GM21367 (cell line): Measurements from ENCODE around the gene ISG15.
"Not testable (repeated sequence)": the region's sequence is repeated elsewhere in the genome, so short reads cannot be mapped to it uniquely, and the experiment has no call there.

ENCODE experiments used
- ATAC-seq: cut with Tn5 transposase; IDR thresholded peaks from one replicate; pipeline ENCODE4 v1.9.1; 2021; ENCODE audit not compliant: unreplicated experiment

ISG15 gene

DNA sequence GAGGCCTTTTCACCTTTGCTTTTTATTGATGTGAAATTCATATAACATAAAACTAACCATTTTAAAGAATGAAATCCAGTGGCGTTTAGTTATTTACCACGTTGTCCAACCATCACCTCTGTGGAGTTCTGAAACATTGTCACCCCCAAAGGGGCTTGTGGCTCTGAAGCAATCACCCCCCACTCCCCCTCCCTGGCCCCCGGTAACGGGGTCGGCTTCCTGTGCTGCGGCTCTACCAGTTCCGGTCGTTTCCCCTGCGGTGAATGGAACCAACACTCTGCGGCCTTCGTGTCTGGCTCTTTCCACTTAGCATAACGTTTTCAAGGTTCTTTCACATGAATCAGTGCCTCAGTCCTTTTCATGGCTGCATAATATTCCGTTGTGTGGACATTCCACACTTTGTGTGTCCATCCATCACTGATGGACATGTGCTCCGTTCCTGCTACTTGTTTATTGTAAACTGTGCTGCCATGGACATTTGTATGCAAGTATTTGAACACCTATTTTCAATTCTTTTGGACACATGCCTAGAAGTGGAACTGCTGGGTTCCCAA lies 1.8 kb upstream of the ISG15 start:
- ATAC-seq: no peak

DNA sequence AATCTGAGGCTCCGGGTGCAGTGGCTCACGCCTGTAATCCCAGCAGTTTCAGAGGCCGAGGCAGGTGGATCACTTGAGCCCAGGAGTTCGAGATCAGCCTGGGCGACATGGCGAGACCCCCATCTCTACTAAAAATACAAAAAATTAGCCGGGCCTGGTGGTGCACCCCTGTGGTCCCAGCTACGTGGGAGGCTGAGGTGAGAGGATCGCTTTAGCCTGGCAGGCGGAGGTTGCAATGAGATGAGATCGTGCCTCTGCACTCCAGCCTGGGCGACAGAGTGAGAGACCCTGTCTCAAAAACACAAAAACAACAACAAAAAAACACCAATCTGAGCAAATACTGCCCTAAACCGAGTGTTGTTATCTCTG lies 577 bp upstream of the ISG15 start:
- not testable (repeated sequence) for ATAC-seq

DNA sequence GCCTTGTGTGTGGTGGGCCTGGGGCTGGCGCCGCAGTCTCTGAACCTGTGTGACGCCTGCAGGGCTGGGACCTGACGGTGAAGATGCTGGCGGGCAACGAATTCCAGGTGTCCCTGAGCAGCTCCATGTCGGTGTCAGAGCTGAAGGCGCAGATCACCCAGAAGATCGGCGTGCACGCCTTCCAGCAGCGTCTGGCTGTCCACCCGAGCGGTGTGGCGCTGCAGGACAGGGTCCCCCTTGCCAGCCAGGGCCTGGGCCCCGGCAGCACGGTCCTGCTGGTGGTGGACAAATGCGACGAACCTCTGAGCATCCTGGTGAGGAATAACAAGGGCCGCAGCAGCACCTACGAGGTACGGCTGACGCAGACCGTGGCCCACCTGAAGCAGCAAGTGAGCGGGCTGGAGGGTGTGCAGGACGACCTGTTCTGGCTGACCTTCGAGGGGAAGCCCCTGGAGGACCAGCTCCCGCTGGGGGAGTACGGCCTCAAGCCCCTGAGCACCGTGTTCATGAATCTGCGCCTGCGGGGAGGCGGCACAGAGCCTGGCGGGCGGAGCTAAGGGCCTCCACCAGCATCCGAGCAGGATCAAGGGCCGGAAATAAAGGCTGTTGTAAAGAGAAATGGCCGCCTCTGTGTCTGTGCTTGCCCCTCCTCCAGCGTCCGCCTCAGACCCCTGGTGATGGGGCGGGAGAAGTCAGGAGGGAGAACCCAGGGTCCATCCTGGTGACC lies 788 bp downstream of the ISG15 start:
- ATAC-seq: no peak

DNA sequence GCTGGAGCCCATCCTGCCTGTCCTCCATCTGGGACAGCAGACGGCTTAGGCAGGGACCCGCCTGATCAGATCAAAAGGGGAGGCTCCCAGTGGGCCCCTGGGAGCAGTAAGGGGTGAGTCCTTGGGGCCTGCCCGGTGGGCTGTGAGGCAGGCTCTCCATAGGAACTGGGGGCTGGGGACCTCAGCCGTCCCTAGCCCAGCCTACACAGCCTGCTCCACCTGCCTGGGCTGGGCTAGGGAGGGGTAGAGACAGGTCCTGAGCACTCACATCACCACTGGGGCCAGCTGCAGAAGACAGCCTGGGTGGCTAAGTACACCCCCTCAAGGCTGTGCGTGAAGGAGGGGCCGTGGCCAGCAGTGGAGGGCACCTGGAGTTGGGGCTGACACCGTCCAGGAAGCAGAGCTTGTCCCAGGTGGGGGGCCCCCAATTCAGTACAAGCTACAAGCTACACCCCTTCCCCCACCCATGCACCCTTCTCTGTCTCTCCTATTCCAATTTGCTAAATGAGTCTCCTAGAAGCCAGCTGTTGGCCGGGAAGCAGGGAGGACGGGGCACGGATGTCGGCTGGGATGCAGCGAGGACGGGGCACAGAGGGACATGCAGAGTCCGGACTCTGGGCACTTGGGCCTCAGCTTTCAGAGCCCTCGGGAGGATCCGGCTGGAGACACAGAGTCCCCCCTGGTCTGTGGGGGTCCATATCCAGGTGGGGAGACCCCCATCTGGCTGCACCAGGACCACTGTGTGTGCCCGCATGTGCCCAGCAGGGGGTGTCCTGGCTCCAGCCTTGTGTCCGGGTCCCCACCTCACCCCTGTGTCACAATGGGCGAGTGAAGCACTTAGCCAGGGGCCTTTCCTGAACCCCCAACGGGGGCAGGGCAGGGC lies 1.7 kb downstream of the ISG15 start:
- no peak for ATAC-seq

DNA sequence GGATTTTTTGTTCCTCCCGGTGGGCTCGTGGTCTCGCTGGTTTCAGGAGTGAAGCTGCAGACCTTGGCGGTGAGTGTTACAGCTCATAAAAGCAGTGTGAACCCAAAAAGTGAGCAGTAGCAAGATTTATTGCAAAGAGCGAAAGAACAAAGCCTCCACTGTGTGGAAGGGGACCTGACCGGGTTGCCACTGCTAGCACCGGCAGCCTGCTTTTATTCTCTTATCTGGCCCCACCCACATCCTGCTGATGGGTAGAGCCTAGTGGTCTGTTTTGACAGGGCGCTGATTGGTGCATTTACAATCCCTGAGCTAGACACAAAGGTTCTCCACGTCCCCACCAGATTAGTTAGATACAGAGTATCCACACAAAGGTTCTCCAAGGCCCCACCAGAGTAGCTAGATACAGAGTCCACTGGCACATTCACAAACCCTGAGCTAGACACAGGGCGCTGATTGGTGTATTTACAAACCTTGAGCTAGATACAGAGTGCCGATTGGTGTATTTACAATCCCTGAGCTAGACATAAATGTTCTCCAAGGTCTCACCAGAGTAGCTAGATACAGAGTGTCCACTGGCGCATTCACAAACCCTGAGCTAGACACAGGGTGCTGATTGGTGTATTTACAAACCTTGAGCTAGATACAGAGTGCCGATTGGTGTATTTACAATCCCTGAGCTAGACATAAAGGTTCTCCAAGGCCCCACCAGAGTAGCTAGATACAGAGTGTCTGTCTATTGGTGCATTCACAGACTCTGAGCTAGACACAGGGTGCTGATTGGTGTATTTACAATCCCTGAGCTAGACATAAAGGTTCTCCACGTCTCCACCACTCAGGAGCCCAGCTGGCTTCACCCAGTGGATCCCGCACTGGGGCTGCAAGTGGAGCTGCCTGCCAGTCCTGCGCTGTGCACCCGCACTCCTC lies 4.4 kb downstream of the ISG15 start:
- ATAC-seq: not testable (repeated sequence)

DNA sequence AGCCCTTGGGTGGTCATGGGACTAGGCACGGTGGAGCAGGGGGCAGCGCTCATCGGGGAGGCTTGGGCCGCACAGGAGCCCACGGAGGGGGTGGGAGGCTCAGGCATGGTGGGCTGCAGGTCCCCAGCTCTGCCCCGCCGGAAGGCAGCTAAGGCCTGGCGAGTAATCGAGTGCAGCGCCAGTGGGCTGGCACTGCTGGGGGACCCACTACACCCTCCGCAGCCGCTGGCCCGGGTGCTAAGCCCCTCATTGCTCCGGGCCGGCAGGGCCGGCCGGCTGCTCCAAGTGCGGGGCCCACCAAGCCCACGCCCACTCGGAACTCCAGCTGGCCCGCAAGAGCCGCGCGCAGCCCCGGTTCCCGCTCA lies 5.0 kb downstream of the ISG15 start:
- not testable (repeated sequence) for ATAC-seq

DNA sequence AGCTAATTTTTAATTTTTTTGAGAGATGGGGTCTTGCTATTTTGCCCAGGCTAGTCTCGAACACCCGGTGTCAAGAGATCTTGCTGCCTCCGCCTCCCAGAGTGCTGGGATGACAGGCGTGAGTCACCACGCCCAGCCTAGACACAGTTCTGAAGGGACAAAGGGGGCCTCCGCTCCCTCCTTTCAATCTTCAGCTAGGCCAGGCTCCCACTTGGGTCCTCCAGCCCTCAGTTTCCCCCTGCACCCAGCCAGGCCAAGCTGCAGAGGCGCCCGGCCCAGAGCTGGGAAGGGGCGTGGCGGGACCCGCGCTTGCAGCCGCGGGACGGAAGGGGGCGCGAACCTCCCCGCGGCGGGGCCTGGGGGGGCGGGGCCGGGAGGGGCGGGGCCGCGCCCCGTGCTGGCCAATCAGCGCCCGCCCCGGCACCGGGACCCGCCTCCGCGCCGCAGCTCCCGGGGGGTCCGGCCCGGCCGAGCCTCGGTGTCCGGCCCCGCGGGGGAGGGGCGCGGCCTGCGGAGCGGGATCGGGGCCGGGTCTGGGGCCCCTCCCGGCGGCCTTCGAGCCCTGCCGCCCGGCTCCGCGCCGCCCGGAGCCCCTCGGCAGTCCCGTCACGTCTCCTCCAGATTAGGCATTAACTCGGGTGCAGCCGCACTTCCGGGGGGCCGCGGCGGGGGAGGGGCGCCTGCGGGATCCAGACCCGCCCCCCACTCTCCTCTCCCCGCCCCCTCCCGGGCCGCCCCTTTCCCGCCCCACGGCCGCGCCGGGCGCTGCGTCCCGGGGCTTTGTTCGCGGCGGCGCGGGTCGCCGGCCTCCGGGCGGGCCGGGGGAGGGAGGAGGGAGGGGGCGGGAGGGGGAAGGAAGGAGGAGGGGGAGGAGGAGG lies 6.1 kb downstream of the ISG15 start:
- ATAC-seq: peak; percentile 54

DNA sequence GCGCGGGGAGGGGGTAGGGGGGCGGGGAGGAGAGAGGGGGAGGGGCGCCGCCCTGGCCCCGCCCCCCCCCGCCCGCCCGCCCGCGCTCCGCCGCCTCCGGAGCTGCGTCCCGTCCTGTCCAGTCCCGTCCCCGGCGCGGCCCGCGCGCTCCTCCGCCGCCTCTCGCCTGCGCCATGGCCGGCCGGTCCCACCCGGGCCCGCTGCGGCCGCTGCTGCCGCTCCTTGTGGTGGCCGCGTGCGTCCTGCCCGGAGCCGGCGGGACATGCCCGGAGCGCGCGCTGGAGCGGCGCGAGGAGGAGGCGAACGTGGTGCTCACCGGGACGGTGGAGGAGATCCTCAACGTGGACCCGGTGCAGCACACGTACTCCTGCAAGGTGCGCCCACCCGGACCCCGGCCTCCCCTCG lies 6.7 kb downstream of the ISG15 start, which contains the start of gene AGRN:
Gene AGRN, plus strand, starts transcription at position 121 of the 405 bp plus-strand sequence. Its CDS starts 53 bp downstream, at position 174.
- ATAC-seq: no peak

DNA sequence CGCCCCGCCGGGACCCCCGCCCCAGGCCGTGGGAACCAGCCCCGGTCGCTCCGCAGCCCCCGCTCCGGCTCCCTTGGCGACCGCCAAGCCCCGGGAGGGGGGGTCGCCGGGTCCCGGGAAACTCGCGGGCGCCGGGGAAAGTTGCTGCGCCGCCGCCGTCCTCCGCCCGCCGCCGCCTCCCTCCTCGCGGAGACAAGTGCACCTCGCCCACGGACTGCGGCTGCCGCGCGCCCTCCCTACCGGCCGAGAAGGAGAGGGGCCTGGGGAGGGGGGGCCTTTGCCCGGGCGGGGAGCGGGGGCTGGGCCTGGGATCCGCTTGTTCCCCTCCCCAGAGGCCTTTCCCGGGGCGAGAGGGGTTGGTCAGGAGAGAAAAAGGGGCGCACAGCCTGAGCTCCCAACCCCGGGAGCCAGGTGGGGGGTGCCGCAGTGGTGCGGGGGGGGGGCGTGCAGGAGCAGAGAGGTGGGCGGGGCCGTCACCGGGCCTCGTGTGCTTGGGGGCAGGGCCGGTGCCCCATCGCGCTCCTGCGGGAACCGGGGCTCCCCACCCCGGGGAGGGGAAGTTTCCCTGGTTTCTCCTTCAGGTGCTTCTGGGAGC lies 7.2 kb downstream of the ISG15 start:
- no peak for ATAC-seq

DNA sequence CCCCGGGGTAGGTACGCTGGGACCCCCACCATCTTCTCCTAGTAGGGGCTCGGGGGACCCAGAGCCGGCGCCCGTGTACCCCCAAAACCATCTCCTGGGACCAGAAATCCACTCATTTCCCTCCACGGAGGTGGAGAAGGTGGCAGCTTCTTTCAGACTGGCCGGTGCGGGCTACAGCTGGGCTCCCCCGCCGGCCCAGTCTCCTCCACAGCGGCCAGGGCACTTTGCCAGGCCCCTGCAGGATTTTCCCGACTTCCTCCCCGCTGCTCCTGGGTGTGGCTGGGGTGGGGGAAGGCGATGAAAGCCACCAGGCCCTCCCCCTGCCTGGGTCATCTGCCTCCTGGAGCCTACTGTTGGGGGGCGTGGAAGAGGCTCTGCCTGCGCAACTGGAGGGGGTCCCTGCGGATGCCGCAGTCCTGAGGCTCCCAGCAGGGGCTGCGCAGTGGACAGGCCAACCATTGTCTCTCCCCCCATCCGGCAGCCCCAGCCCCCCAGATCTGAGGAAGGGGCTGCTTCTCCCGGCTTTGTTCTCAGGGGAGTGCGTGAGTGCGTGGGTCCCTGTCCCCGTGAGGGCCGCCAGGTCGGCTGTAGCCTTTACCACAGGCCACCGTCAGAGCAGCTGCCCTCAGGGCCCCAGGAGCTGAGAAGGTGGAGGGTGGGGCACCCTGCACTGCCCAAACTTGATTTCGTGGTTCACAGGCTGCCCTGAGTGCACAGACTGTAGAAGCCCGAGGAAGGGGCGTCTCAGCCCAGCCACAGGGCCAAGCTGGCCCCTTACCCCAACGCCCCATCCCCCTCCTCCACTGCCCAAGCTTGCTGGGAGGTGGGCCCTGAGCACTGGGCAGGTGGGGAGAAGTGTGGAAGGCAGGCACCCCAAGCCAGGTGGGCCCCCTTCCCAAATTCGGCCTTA lies 8.0 kb downstream of the ISG15 start:
- ATAC-seq: no peak

DNA sequence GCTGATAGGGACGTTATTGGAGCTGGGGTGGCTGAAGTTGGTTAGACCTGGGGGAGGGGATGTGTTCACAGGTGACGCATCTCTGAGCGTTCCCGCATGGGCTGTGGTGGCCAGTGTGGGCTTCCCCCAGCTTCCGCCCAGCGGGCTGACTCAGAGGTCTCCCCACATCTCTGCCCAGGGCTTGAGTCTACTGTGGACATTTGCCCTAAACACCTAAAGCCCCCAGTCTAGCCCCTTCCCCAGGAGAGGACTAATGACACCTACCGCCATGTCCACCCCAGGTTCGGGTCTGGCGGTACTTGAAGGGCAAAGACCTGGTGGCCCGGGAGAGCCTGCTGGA lies 8.6 kb downstream of the ISG15 start:
- no peak for ATAC-seq

DNA sequence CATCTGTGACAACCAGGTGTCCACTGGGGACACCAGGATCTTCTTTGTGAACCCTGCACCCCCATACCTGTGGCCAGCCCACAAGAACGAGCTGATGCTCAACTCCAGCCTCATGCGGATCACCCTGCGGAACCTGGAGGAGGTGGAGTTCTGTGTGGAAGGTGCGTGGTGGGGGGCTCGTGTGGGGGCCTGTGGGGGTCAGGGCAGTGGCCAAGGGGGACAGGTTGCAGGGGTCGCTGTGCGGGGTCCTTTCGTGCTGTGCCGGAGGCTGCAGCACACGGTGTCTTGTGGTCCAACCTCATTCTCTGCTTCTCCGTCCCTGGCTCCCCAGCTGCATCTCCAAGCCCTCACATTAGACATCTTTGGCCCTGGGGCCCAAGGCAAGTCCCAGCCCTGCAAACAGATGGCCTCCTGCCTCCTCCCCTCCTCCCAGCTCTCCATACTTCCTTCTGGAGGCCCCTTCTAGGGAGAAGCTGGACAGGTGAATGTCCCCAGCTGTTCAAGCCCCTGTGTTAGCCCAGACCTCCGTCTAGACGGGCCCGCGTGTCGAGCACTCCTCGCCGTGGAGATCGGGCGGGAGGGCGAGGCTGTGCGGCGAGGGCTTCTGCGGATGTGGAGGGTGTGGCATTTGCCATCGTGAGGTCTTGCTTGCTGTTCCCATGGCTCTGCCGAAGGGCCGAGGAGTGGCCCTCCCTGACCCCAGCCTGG lies 9.2 kb downstream of the ISG15 start:
- no peak for ATAC-seq

DNA sequence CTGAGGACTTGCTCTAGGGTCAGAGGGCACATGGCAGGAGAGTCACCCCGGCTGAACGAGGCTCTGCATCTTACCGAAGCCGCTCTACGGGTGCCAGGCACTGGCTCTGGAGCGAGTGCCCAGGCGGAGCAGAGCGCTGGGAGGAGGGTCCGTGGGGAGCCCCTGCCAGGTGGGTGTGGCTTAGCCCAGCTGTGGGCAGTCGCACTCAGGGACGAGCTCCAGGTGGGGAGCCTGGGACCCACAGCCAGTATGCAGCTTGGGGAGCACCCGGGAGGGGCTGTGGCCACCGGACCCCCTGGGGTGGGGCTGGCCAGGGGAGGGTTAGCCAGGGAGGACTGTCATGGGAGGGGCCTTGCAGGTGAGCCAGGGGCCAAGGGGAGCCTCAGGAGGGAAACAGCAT lies 10.4 kb downstream of the ISG15 start:
- ATAC-seq: no peak

DNA sequence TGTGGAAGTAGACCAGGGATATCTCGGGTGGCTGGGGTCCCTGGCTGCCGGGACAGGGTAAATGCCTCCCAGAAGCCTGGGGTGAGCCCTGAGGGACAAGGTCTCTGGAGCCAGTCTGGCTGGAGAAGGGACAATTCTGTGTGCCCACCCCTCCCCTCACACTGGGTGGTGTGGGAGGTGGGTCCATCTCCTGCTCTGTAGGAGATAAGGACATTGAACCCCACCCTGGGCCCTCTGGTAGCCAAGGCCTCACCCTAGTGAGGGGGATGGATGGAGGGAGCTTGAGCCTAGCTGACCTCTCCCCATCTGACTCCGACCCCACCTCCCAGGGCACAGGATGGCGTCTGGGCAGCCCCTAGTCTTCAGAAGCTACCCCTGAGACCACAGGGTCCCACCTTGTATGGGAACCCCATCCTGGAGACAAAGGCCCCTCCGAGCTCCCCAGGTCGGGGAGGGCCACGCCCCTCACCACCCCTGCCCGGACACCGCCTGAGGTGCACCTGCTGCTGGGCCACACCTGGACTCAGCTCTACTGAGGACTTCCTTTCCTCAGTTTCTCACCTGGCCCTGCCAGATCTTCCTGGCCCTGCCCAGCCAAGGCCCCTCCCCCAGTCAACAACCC lies 11.0 kb downstream of the ISG15 start:
- no peak for ATAC-seq

DNA sequence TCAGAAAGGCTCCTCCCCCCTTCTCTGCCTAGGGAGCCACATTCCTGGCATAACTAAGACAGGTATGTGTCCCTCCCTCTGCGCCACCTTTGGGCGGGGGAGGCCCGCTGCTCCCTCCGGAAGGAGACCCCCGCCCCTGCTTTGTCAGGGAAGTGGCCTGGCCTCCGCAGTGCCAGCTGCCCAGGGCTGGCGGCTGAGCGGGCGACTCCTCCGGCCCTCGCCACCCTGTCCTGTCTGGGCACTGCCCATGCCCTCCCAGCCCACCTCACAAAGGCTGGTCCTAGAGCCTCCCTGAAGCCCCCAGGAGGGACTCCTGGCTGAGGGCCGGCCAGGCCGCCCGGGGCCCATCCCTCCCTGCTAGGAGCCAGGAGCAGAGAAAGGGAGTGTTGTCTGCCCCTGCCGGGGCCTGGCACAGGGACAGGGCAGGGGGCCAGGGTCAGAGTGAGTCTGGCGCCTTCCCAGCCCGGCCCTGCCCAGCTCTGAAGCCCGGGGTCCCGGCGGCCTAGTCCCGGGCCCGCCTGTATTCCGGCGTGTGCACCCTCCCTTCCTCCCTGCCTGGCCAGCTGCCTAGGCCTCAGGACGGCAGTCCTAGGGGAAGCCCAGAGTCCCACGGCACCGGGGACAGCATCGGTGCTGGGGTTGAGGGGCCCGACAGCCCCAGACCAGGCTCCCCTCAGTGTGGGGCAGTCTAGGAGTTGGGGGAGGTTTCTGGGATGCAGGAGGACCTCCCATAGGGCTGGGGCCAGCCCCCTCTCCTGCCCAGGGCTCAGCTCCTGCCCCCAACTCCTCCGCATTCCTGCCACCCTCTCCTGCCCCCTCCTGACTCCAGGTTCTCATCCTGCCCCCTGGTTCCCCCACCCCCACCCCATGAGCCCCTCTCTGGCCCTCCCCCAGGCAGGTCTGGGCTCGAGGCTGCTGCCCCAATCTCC lies 11.7 kb downstream of the ISG15 start:
- ATAC-seq: no peak

DNA sequence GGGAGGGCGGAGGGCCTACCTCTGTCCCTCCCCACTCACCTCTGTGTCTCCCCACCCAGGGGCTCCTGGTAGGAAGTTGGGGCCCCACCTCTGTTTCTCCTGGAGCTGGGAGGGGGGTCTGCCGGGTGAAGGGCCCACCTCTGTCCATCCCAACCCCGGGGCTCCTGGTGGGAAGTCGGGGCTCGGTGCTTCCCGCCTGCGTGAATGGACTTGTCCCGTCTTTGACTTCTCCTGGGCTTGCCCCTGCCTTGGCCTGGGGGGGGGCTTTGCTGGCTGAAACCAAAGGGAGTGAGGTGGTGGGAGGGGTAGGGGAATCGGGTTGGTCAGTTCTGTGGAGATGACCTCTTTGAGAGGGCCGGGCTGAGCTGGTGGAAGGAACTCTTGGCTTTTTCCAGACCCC lies 12.4 kb downstream of the ISG15 start:
- ATAC-seq: no peak
